ENCODE measurements around the gene PRTN3.
"Not testable (repeated sequence)": the region's sequence is repeated elsewhere in the genome, so short reads cannot be mapped to it uniquely, and the experiment has no call there.

GRCh38 chr19:878751-879561 is 38.2 kb downstream of the PRTN3 start:
- TF ChIP-seq, protein P1, sequence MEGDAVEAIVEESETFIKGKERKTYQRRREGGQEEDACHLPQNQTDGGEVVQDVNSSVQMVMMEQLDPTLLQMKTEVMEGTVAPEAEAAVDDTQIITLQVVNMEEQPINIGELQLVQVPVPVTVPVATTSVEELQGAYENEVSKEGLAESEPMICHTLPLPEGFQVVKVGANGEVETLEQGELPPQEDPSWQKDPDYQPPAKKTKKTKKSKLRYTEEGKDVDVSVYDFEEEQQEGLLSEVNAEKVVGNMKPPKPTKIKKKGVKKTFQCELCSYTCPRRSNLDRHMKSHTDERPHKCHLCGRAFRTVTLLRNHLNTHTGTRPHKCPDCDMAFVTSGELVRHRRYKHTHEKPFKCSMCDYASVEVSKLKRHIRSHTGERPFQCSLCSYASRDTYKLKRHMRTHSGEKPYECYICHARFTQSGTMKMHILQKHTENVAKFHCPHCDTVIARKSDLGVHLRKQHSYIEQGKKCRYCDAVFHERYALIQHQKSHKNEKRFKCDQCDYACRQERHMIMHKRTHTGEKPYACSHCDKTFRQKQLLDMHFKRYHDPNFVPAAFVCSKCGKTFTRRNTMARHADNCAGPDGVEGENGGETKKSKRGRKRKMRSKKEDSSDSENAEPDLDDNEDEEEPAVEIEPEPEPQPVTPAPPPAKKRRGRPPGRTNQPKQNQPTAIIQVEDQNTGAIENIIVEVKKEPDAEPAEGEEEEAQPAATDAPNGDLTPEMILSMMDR (IDR thresholded peaks at IDR 0.05): not testable (repeated sequence)
- not testable (repeated sequence) for TF ChIP-seq JUND (IDR thresholded peaks at IDR 0.05); EP300 (IDR thresholded peaks at IDR 0.05; ENCODE audit: borderline replicate concordance in 1 of 2, low read depth in 1 of 2, low read length in 1 of 2); YY1 (IDR thresholded peaks at IDR 0.05; ENCODE audit: low read depth); POLR2AphosphoS5 (IDR thresholded peaks at IDR 0.05; ENCODE audit: low read depth, low read length); RCOR1 (IDR thresholded peaks at IDR 0.05; ENCODE audit: low read length); SMC3 (IDR thresholded peaks at IDR 0.05; ENCODE audit: low read depth, low read length); RAD21 (IDR thresholded peaks at IDR 0.05; ENCODE audit: low read length)
- TF ChIP-seq, protein P2, sequence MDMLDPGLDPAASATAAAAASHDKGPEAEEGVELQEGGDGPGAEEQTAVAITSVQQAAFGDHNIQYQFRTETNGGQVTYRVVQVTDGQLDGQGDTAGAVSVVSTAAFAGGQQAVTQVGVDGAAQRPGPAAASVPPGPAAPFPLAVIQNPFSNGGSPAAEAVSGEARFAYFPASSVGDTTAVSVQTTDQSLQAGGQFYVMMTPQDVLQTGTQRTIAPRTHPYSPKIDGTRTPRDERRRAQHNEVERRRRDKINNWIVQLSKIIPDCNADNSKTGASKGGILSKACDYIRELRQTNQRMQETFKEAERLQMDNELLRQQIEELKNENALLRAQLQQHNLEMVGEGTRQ (IDR thresholded peaks at IDR 0.05; ENCODE audit: borderline replicate concordance, low read depth, low read length): not testable (repeated sequence)

Data from SK-N-SH (cell line).